Measurements from ENCODE around the gene PLIN5.

The PLIN5 gene

GRCh38 chr19:4499855-4500254 is 35.2 kb downstream of the PLIN5 start:
- Histone ChIP-seq H4K20me1 (ENCODE audit: insufficient read depth) (no peaks in the 10 kb centered on the region), H3K4me3 (IDR thresholded peaks at IDR 0.05; ENCODE audit: insufficient read depth, low read depth, low read length) (no peak overlapping the region), H3K36me3 (ENCODE audit: insufficient read depth) (no peaks in the 10 kb centered on the region), H3K27me3 (ENCODE audit: insufficient read depth, low read depth) (no peaks in the 10 kb centered on the region), H3K27ac (no peak overlapping the region), H2AFZ (ENCODE audit: low read depth) (no peak overlapping the region), H3K9ac (no peak overlapping the region), H3K4me1 (ENCODE audit: low read depth, poor library complexity, severe bottlenecking) (no peaks in the 10 kb centered on the region), H3K4me2 (no peak overlapping the region), H3K79me2 (ENCODE audit: insufficient read depth, low read depth) (no peaks in the 10 kb centered on the region)
- TF ChIP-seq CTCF (conservative IDR thresholded peaks at IDR 0.05; ENCODE audit: low read depth, low read length): no peak

GRCh38 chr19:4499318-4499717 is 35.7 kb downstream of the PLIN5 start:
- Histone ChIP-seq H3K9ac (no peak overlapping the region), H4K20me1 (ENCODE audit: insufficient read depth) (no peaks in the 10 kb centered on the region), H3K79me2 (ENCODE audit: insufficient read depth, low read depth) (no peaks in the 10 kb centered on the region), H3K36me3 (ENCODE audit: insufficient read depth) (no peaks in the 10 kb centered on the region), H3K4me3 (IDR thresholded peaks at IDR 0.05; ENCODE audit: insufficient read depth, low read depth, low read length) (no peak overlapping the region), H2AFZ (ENCODE audit: low read depth) (no peak overlapping the region), H3K4me1 (ENCODE audit: low read depth, poor library complexity, severe bottlenecking) (no peaks in the 10 kb centered on the region), H3K27me3 (ENCODE audit: insufficient read depth, low read depth) (no peaks in the 10 kb centered on the region), H3K27ac (no peak overlapping the region), H3K4me2 (no peak overlapping the region)
- TF ChIP-seq CTCF (conservative IDR thresholded peaks at IDR 0.05; ENCODE audit: low read depth, low read length): no peak

- no peak overlapping the region for H3K9ac ChIP-seq
- no peak overlapping the region for H2AFZ ChIP-seq (ENCODE audit: low read depth)
- TF ChIP-seq CTCF (conservative IDR thresholded peaks at IDR 0.05; ENCODE audit: low read depth, low read length): no peak
- no peaks in the 10 kb centered on the region for H3K4me1 ChIP-seq (ENCODE audit: low read depth, poor library complexity, severe bottlenecking)
- no peaks in the 10 kb centered on the region for H4K20me1 ChIP-seq (ENCODE audit: insufficient read depth)
- H3K79me2 ChIP-seq (ENCODE audit: insufficient read depth, low read depth): no peaks in the 10 kb centered on the region
- H3K36me3 ChIP-seq (ENCODE audit: insufficient read depth): no peaks in the 10 kb centered on the region
- no peak overlapping the region for H3K4me3 ChIP-seq (IDR thresholded peaks at IDR 0.05; ENCODE audit: insufficient read depth, low read depth, low read length)
- H3K4me2 ChIP-seq: no peak overlapping the region
- H3K27me3 ChIP-seq (ENCODE audit: insufficient read depth, low read depth): no peaks in the 10 kb centered on the region
- H3K27ac ChIP-seq: no peak overlapping the region
These were observed 36.3 kb downstream of the PLIN5 start for GRCh38 chr19:4498694-4499093.

- Histone ChIP-seq H3K4me3 (IDR thresholded peaks at IDR 0.05; ENCODE audit: insufficient read depth, low read depth, low read length) (no peak overlapping the region), H3K4me2 (no peak overlapping the region), H3K27me3 (ENCODE audit: insufficient read depth, low read depth) (no peaks in the 10 kb centered on the region), H4K20me1 (ENCODE audit: insufficient read depth) (no peaks in the 10 kb centered on the region), H3K4me1 (ENCODE audit: low read depth, poor library complexity, severe bottlenecking) (no peaks in the 10 kb centered on the region), H2AFZ (ENCODE audit: low read depth) (no peak overlapping the region), H3K36me3 (ENCODE audit: insufficient read depth) (no peaks in the 10 kb centered on the region), H3K27ac (no peak overlapping the region), H3K79me2 (ENCODE audit: insufficient read depth, low read depth) (no peaks in the 10 kb centered on the region), H3K9ac (no peak overlapping the region)
- no peak for TF ChIP-seq CTCF (conservative IDR thresholded peaks at IDR 0.05; ENCODE audit: low read depth, low read length)
These were observed 37.1 kb downstream of the PLIN5 start for GRCh38 chr19:4497770-4498389.
